ENCODE measurements around the gene RGS7. TPM values are rescaled to one million over a fixed set of nuclear protein-coding genes. Genes with fewer than 3 reads are reported as not detected.

RGS7 gene
- total RNA-seq, 4 donors from 2014 or later: 0.11 to 0.33 TPM; not detected in 2

GRCh38 chr1:241109039-241109438 lies 248.0 kb downstream of the RGS7 start:
- Histone ChIP-seq H3K36me3 (no peaks in the 10 kb centered on the region), H3K4me1 (no peaks in the 10 kb centered on the region), H3K4me3 (no peak overlapping the region), H3K9me3 (no peaks in the 10 kb centered on the region), H3K27me3 (no peaks in the 10 kb centered on the region), H3K27ac (replicated peaks in 1 of 4) (no peak overlapping the region)
- TF ChIP-seq EP300 (IDR thresholded peaks at IDR 0.05) (no peak), POLR2A (IDR thresholded peaks at IDR 0.05; ENCODE audit: low read depth) (no peak), POLR2AphosphoS5 (IDR thresholded peaks at IDR 0.05) (no peak), CTCF (IDR thresholded peaks at IDR 0.05) (no peak)
- no peak for DNase-seq (ENCODE audit: extremely low spot score)
- 85% methylated on average over 7 of the region's 7 CpGs for WGBS
- intact Hi-C loops (cut with DNase I): no loop called here

GRCh38 chr1:241105147-241105546 lies 251.9 kb downstream of the RGS7 start:
- Histone ChIP-seq H3K4me1 (no peaks in the 10 kb centered on the region), H3K27me3 (no peaks in the 10 kb centered on the region), H3K9me3 (no peaks in the 10 kb centered on the region), H3K4me3 (no peak overlapping the region), H3K27ac (replicated peaks in 1 of 4) (no peak overlapping the region), H3K36me3 (no peaks in the 10 kb centered on the region)
- intact Hi-C loops (cut with DNase I): no loop called here
- DNase-seq (ENCODE audit: extremely low spot score): no peak
- TF ChIP-seq EP300 (IDR thresholded peaks at IDR 0.05) (no peak), POLR2AphosphoS5 (IDR thresholded peaks at IDR 0.05) (no peak)
- WGBS: 53% methylated on average over 3 of the region's 3 CpGs

- Histone ChIP-seq H3K4me3 (no peak overlapping the region), H3K4me1 (no peaks in the 10 kb centered on the region), H3K36me3 (no peaks in the 10 kb centered on the region), H3K27me3 (no peaks in the 10 kb centered on the region), H3K27ac (replicated peaks in 1 of 4) (no peak overlapping the region), H3K9me3 (no peaks in the 10 kb centered on the region)
- DNase-seq (ENCODE audit: extremely low spot score): no peak
- TF ChIP-seq EP300 (IDR thresholded peaks at IDR 0.05): no peak
- TF ChIP-seq CTCF (IDR thresholded peaks at IDR 0.05): no peak
- no peak for TF ChIP-seq POLR2AphosphoS5 (IDR thresholded peaks at IDR 0.05)
- TF ChIP-seq POLR2A (IDR thresholded peaks at IDR 0.05; ENCODE audit: low read depth): no peak
- 36% methylated on average over 1 of the region's 1 CpG for WGBS
- intact Hi-C loops (cut with DNase I): no loop called here
These were observed 254.3 kb downstream of the RGS7 start for GRCh38 chr1:241102664-241103063.

- no peaks in the 10 kb centered on the region for H3K27me3 ChIP-seq
- no peak for DNase-seq (ENCODE audit: extremely low spot score)
- H3K36me3 ChIP-seq: no peaks in the 10 kb centered on the region
- no peaks in the 10 kb centered on the region for H3K9me3 ChIP-seq
- H3K27ac ChIP-seq (replicated peaks in 1 of 4): no peak overlapping the region
- TF ChIP-seq POLR2A (IDR thresholded peaks at IDR 0.05; ENCODE audit: low read depth) (no peak), EP300 (IDR thresholded peaks at IDR 0.05) (no peak), POLR2AphosphoS5 (IDR thresholded peaks at IDR 0.05) (no peak), CTCF (IDR thresholded peaks at IDR 0.05) (no peak)
- no peak overlapping the region for H3K4me3 ChIP-seq
- 72% methylated on average over 3 of the region's 3 CpGs for WGBS
- intact Hi-C loops (cut with DNase I): no loop called here
- no peaks in the 10 kb centered on the region for H3K4me1 ChIP-seq
These were observed 255.4 kb downstream of the RGS7 start for GRCh38 chr1:241101622-241102021.

GRCh38 chr1:241097479-241097878 lies 259.5 kb downstream of the RGS7 start:
- intact Hi-C loops (cut with DNase I): no loop called here
- DNase-seq (ENCODE audit: extremely low spot score): no peak
- no peak for TF ChIP-seq POLR2A (IDR thresholded peaks at IDR 0.05; ENCODE audit: low read depth)
- no peak for TF ChIP-seq CTCF (IDR thresholded peaks at IDR 0.05)
- TF ChIP-seq EP300 (IDR thresholded peaks at IDR 0.05): no peak
- no peak for TF ChIP-seq POLR2AphosphoS5 (IDR thresholded peaks at IDR 0.05)

More at GRCh38 chr1:241097479-241097878, 259.5 kb downstream of the RGS7 start:
- Histone ChIP-seq H3K27me3 (no peaks in the 10 kb centered on the region), H3K9me3 (no peaks in the 10 kb centered on the region), H3K36me3 (no peaks in the 10 kb centered on the region), H3K4me1 (no peaks in the 10 kb centered on the region), H3K27ac (replicated peaks in 1 of 4) (no peak overlapping the region), H3K4me3 (no peak overlapping the region)
- 95% methylated on average over 5 of the region's 5 CpGs for WGBS

Measured in esophagus muscularis mucosa (tissue), 4 donors.